D721Med (cell line): ENCODE data around the gene GRM2.

Experiments
- DNase-seq: peaks from one replicate; pipeline ENCODE4 v3.0.0; 2011; ENCODE audit warnings: low spot score; ENCODE audit not compliant: insufficient read length
- FAIRE-seq: peaks from 2 replicates; lab custom pipeline; 2011; peaks lifted over from hg19 to GRCh38; lab: Jason Lieb, UNC
- TF ChIP-seq, protein P1 (sequence below): IDR thresholded peaks from 2 replicates; pipeline ENCODE4 v1.5.1; 2012; ENCODE audit warnings: mild to moderate bottlenecking, control low read depth; ENCODE audit not compliant: insufficient read depth; ENCODE audit errors: missing control alignments

GRM2 gene

DNA sequence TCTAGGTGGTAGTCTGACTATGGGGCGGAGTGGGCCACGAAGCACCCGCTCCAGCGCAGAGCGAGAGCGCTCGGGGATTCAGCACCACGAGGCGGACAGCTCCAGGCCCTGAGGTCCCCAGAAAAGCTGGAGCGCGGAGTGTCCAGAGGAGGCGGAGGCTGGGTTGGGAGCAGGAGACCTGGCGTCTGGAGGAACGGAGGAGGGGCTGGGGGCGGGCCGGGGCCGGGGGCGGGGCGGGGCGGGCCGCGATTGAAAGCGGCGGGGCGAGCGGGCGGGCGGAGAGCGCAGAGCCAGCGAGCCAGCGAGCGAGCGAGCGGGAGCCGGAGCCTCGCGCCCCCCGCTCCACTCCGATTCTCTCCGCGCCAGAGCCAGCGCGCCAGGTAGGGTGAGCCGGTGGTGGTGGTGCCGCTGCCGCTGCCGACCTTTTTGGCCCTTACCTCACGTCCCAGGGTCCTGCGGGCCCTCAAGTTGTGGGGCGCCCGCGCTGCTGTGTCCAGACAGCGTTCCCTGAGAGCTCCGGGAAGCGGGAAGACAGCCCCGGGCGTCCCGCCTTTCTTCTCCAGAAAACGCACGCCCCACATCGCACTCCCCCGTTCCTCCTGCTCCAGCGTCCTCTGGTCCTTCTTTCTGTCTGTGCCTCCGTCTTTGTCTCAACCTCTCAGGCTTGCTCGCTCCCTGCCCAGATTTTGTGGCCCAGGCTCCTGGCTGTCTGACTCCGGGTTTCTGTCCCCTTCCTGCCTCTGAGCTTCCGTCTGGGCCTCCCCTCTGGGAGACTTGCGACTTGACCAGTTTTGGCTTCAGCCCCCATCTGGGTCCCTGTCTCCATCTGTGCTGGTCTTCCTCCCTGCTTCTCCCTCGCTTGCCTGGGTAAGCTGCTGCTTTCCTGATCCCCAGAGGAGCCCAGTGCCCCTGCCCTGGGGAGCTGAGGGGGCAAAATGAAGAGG is at the start of gene GRM2:
Gene GRM2, plus strand, starts transcription at position 281 of the 944 bp plus-strand sequence. CDS start 1,916 bp downstream, outside the sequence.
- no peak for FAIRE-seq
- DNase-seq = peak; percentile 97
- TF ChIP-seq, protein P1, sequence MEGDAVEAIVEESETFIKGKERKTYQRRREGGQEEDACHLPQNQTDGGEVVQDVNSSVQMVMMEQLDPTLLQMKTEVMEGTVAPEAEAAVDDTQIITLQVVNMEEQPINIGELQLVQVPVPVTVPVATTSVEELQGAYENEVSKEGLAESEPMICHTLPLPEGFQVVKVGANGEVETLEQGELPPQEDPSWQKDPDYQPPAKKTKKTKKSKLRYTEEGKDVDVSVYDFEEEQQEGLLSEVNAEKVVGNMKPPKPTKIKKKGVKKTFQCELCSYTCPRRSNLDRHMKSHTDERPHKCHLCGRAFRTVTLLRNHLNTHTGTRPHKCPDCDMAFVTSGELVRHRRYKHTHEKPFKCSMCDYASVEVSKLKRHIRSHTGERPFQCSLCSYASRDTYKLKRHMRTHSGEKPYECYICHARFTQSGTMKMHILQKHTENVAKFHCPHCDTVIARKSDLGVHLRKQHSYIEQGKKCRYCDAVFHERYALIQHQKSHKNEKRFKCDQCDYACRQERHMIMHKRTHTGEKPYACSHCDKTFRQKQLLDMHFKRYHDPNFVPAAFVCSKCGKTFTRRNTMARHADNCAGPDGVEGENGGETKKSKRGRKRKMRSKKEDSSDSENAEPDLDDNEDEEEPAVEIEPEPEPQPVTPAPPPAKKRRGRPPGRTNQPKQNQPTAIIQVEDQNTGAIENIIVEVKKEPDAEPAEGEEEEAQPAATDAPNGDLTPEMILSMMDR = no peak

DNA sequence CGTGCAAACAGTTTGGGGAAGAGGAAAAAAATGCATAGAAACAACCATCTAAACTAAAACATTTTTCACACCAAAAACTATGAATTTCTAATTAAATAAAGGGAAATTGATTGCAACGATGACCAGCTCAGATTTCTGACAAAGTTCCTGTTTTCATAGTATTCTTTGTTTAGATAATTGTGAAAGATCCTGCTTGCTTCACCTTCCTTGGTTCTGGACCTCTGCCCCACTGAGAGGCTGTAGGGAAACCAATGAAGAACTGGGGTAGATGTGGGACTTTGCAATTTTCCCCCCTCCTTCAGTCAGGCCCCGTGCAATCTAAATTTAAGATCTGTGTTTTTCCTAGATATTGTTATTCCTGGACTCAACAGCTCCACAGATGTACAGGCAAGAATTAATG is 49.6 kb upstream of the GRM2 start:
- DNase-seq (no peak), FAIRE-seq (no peak)
- TF ChIP-seq, protein P1 = no peak

DNA sequence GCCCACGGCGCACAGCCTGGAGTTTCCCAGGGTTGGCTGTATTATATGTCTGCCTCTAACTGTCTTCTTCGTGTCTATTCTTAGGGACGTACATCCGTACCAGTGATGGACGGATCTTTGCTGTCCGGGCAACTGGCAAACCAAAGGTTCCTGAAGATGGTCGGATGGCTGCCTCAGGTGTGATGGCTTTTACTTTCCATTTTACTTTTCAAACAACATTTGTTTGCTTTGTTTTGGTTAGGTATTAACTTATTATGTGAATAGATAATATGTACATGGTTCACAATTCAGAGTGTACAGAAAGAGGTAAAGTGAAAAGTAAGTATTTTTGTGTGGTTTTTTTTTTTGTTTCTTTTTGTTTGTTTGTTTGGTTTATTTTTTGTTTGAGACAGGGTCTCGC is 46.9 kb upstream of the GRM2 start:
- DNase-seq (no peak), FAIRE-seq (no peak)
- TF ChIP-seq, protein P1 = no peak

DNA sequence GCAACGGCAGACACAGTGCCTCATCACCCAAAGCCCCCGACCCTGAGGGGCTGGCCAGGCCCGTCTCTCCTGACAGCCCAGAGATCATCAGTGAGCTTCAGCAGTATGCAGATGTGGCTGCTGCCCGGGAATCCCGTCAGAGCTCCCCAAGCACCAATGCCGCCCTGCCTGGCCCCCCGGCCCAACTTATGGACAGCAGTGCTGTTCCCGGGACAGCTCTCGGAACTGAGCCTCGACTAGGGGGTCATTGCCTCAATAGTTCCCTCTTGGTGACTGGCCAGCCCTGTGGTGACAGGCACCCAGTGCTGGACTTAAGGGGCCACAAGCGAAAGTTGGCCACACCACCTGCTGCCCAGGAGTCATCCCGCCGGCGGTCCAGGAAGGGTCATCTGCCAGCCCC is 44.4 kb upstream of the GRM2 start:
- no peak for DNase-seq
- TF ChIP-seq, protein P1 = no peak
- no peak for FAIRE-seq

DNA sequence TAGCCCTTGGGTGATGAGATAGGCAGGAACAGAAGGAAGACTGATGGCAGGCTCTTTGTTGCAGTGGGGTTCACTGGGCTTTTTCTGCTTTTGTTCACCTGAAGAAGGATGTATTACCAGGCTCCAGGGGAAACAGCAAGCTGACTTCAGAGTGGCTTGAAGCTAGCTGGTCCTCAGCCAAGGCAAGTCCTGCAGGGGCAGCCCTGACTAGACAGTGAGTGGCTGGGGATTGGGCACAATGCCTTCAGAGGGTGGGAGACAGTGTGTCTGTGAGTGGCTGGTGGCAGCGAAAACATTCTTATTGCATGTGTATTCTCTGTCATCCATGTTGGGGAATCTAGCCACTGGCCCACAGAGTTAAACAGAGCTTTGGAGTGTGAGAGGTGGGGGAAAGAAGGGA is 38.1 kb upstream of the GRM2 start:
- no peak for FAIRE-seq

DNA sequence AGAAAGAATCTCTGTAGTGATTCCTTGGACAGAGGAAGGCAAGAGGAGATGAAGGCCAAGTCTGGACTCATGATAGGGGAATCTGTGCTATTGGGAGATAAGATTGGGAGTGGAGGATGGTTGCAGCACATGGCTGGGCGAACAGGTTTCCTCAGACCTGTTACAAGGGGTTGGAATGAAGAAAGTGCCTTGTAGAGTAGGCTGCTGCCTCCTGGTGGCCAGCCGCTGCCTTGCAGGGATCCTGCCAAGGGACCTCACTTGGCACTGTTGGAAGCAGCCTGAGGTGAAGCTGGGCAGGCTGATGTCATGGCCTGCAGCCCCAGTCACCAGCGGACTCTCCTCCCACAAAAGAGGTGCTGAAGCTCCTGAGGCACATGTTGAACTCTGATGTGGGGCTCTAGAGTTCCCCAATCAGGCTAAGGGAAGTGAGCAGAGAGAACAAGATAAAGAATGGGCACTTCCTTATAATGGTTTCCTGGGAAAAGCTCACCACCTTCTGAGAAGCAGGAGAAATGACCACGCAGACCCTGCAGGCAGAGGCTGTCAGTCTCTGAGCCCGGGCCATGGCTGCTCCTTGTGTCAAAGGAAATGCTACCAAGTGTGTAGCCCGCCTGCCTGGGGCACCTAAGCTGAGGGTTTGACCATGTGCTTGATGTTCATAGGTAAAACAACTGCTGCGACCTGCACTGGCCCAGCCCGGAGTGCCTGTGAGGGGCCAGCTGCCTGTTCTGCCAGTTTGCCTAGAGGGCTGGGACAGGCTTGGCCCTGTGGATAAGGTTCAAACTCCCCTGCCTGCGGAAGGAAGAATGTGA is 37.4 kb upstream of the GRM2 start:
- TF ChIP-seq, protein P1 = peak; percentile 96
- peak; percentile 16 for FAIRE-seq
- peak; percentile 60 for DNase-seq

More for the DNA sequence above, 38.1 kb upstream of the GRM2 start:
- TF ChIP-seq, protein P1 = no peak
- DNase-seq = no peak
